Activated CD8-positive, alpha-beta memory T cell treated with anti-CD3 and anti-CD28 coated beads for 1 hour (primary cell): ENCODE data around the gene MED26.

Source experiments
- DNase-seq, 2 donors: peaks; one replicate each; pipeline ENCODE4 v3.0.0-alpha.2; 2020; ENCODE audit warnings: low read depth in 1 of 2; ENCODE audit errors: extremely low read depth in 1 of 2

The MED26 gene

GRCh38 chr19:16618248-16618647, 9.8 kb downstream of the MED26 start:
- no peak for DNase-seq

- no peak for DNase-seq
Observed at GRCh38 chr19:16615808-16616207, 12.2 kb downstream of the MED26 start.

DNA sequence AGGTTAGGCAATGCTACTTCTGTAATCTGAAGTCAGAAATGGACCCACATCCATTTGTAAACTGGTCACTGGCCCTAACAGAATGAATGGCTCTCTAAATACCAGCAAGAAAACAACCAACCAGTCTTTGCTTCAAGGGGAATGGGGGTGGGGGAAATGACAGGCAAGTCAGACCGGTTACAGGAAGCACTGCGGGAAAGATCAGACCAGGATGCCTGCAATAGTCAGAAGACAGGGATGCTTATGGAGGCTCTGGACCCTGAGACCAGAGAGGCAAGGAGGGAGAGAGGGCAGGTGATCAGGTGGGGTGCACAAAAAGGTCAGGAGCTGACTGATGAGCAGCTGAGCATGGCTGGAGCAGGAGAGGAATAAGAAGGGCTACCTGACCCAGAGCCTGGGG, 13.1 kb downstream of the MED26 start:
- no peak for DNase-seq

- DNase-seq, result no peak
Observed at GRCh38 chr19:16613841-16614240, 14.2 kb downstream of the MED26 start.

- DNase-seq, result no peak
Observed at GRCh38 chr19:16612636-16613035, 15.4 kb downstream of the MED26 start.

- DNase-seq, result no peak
Observed at GRCh38 chr19:16611121-16611520, 16.9 kb downstream of the MED26 start.

DNA sequence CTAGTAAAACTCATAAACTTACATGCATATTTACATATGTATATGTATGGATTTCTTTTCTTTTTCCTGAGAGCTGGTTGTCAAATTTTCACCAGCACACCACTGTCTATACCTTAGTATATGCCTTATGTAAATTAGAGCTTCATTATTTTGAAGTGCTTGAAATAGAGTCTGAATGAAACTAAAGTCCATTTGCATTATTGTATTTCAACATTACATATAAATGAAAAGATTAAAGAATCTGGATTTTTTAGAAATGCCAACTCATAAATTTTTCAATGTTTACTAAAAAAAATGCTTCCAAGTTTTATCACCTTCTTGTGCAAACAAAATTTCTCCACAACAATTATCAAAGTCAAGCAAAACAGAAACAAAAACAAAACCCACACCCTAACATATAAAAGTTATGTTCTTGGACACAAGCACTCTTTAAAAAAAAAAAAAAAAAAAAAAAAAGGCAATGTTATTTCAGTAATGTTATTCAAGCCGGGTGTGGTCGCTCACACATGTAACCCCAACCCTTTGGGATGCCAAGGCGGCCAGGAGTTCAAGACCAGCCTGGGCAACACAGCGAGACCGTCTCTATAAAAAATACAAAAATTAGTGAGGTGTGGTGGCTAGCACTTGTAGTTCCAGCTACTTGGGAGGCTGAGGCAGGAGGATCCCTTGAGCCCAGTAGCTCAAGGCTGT, 18.3 kb downstream of the MED26 start:
- DNase-seq, result no peak

DNA sequence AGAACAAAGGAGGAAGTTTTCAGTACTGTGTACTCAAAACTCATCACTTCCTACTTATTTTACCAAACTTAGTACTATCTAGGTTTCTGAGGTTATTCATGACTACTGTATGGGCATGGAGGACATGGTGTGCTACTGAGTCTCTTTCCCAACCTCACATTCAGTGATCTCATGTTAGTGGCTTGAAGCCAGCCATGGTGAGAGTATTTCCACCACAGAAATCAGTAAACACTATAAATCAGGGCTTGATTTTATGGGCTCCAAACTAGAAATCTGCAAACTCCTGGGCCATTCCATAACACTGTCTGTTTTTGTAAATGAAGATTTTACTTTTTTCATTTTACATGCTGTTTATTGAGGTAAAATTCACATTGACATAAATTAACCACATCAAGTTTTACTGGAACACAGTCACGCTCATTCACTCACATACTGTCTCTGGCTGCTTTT, 19.7 kb downstream of the MED26 start:
- no peak for DNase-seq

- no peak for DNase-seq
Observed at GRCh38 chr19:16607819-16608218, 20.2 kb downstream of the MED26 start.

- DNase-seq, result no peak
Observed at GRCh38 chr19:16605553-16605994, 22.4 kb downstream of the MED26 start.

DNA sequence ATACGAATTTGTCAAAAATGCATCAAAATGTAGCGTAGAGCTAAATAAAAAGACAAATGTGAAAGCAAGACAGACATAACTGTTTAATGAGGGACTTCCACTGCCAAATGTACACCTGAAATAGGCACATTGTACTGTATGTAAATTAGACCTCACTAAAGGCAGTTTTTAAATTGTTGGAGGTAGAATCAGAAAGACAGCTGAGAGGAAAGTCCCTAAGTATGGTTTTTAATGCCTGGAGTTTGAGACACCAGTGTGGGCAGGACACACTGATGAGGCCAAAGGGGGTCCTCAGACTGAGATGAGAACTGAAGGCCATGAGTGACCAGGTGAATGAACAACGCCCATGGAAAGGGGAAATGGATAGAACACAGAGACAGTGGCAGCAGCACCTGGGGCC, 22.9 kb downstream of the MED26 start:
- DNase-seq, result no peak

DNA sequence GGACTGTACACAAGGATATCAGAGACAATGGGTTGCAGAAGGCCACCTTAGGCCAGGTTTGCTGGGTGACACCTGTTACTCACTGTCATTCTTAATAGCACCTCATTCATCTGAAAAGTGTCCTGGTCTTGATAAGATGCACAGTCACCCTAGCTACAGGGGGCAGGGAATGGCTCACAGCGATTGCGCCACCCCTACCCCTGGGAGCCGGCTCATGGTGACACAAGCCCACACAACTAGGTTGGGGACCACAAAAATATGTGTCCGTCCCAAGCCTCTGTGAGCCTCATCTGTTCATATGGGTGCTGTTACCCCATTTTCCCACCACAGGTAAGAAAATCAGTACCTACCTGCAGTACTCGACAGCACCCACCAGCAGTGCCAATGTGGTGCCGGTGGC, 23.4 kb downstream of the MED26 start:
- DNase-seq, result no peak

- no peak for DNase-seq
Observed at GRCh38 chr19:16603090-16603489, 24.9 kb downstream of the MED26 start.

GRCh38 chr19:16601378-16602052, 26.5 kb downstream of the MED26 start:
- DNase-seq, result no peak

DNA sequence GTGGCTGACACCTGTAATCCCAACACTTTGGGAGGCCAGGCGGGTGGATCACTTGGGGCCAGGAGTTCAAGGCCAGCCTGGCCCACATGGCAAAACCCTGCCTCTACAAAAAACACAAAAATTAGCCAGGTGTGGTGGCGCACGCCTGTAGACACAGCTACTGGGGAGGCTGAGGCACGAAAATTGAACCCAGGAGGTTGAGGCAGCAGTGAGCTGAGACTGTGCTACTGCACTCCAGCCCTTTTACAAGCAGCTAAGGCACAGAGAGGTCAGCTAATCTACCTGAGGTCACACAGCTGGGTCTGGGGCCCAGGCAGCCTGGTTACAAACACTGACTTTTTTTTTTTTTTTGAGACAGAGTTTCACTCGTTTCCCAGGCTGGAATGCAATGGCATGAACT, 27.2 kb downstream of the MED26 start:
- no peak for DNase-seq

DNA sequence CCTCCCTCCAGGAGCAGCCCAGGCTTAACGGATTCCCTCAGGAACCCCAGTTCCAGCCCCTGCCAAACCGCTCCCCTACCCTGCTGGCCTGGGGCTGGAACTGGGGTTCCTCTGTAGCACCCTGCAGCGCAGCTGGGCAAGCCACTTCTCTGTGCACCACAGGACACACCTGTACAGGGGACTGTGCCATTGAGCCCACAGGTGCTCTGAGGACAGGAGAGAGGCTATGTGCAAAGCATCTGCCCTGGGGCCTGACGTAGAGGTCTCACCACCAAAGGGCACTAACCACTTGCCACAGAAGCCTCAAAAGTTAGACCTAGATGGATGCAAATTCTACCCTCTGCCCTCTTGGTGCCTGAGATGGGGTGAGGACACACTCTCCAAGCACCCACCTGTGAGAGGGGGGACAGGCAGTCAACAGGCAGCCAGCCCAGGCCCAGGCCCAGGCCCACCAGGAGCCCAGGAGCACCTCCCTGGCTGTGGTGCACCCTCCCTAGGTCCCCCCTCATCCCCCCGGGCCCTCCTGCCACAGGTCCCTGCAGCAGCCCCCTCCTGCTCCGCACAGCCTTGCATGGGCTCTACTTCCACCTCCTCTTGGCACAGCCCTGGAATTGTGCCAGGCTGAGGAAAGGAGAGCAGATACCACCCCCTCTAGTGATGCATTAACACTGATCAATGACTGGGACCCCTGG, 28.2 kb downstream of the MED26 start:
- DNase-seq, result no peak

DNA sequence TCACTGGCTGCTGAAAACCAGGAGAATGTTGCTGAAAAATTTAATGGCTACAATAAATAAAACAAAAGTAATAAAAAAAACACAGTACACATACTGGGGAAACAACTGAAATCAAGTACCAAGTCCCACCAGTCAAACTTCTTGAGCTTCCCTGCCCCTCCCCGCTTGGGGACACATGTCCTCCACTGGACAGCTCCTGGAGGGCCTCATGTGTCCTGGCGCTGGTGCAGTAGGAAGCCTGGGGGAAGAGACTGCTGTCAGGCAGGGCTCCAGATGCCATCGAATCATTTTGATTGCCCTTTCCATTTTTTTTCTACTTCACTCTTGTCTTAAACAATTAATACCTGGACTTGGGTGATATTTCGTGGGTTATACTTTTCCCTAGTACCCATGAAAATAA, 29.2 kb downstream of the MED26 start:
- no peak for DNase-seq

- no peak for DNase-seq
Observed at GRCh38 chr19:16596399-16596798, 31.6 kb downstream of the MED26 start.

DNA sequence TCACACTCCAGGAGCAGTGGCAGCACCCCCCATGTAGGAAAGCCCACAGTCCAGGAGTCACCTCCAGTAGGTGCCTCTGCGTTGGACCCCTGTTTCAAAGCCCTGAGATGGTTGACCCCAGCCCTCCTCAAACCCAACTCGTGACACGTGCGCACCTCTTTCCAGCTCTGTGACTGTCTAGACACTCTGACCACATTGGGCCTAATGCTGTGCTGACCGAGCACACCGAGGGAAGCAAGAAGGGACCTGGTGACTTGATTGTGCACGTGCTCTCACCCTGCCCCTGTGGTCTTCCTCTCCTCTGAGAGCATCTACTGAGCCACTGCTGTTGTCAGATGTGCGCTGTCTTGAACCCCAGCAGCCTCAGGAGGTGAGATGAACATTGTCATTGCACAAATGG, 32.9 kb downstream of the MED26 start:
- DNase-seq, result no peak

- no peak for DNase-seq
Observed at GRCh38 chr19:16594681-16595091, 33.3 kb downstream of the MED26 start.

GRCh38 chr19:16594131-16594586, 33.8 kb downstream of the MED26 start:
- DNase-seq, result no peak

DNA sequence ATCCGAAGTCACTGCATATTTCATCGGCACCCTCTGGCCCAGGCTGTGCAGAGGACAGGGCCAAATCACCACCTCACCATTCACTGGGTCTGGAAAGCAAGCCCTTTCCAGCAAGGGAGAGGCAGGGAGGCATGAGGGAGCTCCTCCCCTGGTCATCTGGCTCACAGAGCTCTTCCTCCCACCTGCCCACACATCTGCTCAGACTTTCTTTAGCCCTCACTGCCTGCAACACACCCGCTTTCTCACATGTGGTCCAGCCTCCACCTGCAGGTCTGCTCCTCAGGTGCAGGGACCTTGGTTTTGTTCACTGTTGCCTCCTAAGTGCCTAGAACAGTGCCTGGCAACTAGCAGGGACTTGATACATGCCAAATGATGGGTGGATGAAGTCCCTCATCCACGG, 34.8 kb downstream of the MED26 start:
- no peak for DNase-seq
